Adrenal gland (tissue), 5 donors: ENCODE data around the gene TUBA1B.

Source experiments
- CTCF ChIP-seq, 6 experiments: fragments of 450-650 bp in 4 of 6; fragments of 200-600 bp in 2 of 6; sonication (generic) in 1 of 6; IDR thresholded peaks; 1 replicate in 5 of 6; 2 replicates in 1 of 6; pipeline versions ENCODE4 v1.5.1 to v1.8.0; 2016 to 2021; ENCODE audit warnings: antibody characterized with exemption in 6 of 6, mild to moderate bottlenecking in 2 of 6, moderate library complexity in 1 of 6
- POLR2A ChIP-seq, 2 donors: fragments of 450-650 bp; IDR thresholded peaks; one replicate each; pipeline ENCODE4 v1.6.1; 2017; ENCODE audit warnings: antibody characterized with exemption in 2 of 2, mild to moderate bottlenecking in 2 of 2, moderate library complexity in 1 of 2
- donor health status: DM: no; HTN: no; CAD: no.

- TF ChIP-seq CTCF (IDR thresholded peaks at IDR 0.05) = no peak
- no peak for TF ChIP-seq POLR2A (IDR thresholded peaks at IDR 0.05)
Observed at GRCh38 chr12:49144384-49144783, 13.2 kb upstream of the TUBA1B start.
